DMS79 treated with DMSO at 0.1 percent for 48 hours (cell line): ENCODE data around the gene EPPIN.
"Not testable (repeated sequence)": the region's sequence is repeated elsewhere in the genome, so short reads cannot be mapped to it uniquely, and the experiment has no call there.

ENCODE experiments used
- DNase-seq: peaks from one replicate; lab custom pipeline; 2025; lab: John Stamatoyannopoulos, UW

EPPIN gene

GRCh38 chr20:45547206-45547770 lies at the start of gene EPPIN:
Gene EPPIN, minus strand, starts transcription at chr20:45547401. Its CDS starts 44 bp downstream, at chr20:45547357.
- no peak for DNase-seq

DNA sequence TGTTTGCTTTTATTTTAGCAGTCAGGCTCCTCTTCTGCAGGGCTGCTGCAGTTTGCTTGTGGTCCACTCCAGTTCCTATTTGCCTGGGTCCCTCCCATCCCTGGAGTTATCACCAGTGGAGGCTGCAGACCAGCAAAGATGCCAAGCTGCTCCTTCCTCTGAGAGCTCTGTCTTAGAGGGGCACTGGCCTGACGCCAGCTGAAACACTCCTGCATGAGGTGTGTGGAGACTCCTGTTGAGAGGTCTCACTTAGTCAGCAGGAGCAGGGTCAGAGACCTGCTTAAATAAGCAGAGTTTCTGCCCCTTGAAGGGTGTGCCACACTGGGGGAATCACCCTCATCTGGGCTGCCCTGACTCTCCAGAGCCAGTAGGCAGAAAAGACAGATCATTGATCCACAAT lies 48.0 kb upstream of the EPPIN start:
- no peak for DNase-seq

DNA sequence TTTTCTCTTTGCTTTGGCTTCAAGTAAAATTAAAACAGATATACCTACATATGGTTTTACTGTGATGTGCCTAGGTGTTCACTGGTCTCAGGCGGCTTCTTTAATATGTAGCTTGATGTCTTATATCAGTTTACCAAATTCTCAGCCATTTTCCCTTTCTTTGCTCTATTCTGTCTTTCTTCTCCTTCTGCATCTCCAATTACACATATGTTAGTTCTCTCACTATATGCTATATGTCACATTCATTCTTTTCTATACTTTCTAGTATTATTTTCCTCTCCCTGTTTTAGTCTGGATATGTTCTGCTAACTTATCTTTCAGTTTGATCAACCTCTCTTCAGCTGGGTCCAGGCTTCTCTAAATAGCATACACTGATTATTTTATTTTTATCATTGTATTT lies 46.3 kb upstream of the EPPIN start:
- DNase-seq: no peak

GRCh38 chr20:45592574-45593189 lies 45.5 kb upstream of the EPPIN start:
- no peak for DNase-seq

DNA sequence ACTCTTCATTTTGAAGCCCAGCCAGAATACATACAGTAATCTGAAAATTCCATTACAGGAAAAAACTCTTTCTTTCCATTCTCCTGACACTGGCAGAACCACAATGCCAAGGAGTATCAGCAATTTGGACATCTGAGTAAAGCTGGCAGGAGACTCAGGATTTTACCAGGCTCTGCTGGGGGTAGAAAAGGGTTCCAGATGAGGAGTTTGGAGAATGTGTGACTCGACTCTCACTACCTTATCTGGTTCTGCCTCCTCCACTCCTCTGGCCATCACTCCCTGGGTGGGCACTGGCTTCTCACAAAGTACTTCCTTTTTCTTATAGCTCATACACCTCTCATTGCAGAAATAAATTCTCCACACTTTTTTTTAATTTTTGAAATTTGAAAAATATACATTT lies 42.5 kb upstream of the EPPIN start:
- no peak for DNase-seq

DNA sequence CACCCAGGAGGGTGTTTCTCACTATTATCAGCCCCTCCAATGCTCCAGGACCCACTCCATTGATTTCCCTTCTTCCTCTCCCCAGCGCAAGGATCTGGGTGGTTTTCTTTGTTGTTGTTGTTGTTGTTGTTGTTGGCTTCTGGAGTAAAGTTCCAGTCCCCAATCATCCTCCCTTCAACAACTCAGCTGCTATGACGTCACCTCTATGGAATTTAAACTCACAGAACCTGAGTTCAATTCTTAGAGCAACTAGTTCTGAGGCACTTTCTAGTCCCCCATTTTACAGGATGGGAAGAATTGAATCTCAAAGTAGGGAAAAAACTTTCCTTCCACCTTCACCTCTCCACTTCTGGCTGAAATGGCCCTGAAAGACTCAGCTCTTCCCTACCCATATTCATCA lies 41.6 kb upstream of the EPPIN start:
- no peak for DNase-seq

DNA sequence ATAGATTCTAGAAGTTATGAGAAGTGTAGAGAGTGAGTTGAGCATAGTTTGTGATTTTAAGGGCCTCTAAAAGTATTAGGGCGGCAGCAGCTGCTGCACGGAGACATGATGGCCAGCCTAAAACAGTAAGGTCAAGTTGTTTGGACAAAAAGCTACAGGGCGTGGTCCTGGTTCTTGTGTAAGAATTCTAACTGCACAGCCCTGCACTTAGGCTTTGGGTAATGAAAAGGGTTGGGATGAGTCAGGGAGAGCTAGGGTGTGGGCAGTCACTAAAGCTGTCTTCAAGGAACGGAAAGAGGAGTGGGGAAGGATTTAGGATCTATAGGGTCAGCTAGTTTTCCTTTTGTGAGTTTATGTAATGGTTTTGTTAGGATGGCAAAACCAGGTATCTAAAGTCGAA lies 38.8 kb upstream of the EPPIN start:
- not testable (repeated sequence) for DNase-seq

- DNase-seq: not testable (repeated sequence)
Measured at GRCh38 chr20:45584294-45584693, 37.1 kb upstream of the EPPIN start.

DNA sequence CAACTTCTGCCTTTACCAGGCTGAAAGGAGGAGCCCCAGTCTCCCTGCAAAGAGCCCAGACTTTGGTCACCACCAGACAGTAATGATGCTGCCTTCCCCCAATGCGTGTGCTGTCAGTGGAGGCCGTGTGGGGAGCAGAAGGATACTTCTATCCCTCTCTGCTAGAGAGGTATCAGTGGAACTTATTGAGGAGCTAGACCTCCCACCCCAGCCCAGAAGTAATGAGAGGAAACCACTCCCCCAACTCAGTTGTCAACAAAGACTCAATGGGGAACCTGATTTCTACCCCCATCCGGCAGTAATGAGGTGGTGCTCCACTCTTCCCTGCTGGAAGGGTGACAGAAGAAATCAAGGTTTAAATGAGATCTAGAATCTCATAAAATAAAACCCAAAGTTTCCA lies 36.3 kb upstream of the EPPIN start:
- DNase-seq: no peak

- no peak for DNase-seq
Measured at GRCh38 chr20:45581702-45582101, 34.5 kb upstream of the EPPIN start.

DNA sequence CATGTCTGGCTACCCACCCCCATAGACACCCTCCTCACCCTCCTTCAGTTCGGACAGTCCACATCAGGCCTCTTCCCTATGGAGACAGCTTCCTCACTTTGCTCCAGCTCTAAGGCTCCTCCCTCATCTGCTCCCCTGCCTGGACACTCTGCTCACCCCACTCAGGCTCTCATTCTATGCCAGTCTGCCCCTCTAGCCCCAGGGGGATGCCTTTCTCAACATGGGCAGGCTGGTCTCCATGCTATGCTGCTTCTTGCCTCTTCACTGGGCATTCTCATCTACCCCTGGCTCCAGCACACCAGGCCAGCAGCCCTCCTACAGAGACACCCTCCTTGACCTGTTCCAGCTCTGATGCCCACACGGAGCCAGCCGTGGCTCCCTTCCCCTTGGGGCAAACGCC lies 32.0 kb upstream of the EPPIN start, which contains the start of gene WFDC8:
Gene WFDC8, minus strand, starts transcription at position 101 of the 400 bp plus-strand sequence. Its CDS starts 37 bp downstream, at position 64.
- DNase-seq: no peak

DNA sequence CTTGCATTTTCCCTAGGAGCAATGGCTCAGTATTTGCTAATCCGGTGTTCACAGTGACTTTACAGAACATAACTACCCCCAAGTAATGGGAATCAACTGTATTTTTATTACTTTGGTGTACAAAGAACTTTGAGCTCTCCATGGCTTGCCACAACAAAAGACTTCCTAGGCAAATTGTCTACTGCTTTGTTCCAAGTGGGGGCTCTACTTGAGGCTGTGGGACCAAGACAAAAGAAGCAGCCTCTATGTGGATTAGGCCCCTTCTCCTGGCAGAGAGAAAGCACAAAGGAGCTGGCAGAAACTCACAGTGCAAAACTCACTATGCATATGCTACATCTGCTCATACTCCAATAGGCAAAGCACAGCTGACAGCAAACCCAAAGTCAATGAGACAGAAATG lies 31.0 kb upstream of the EPPIN start:
- no peak for DNase-seq

- DNase-seq: no peak
Measured at GRCh38 chr20:45576995-45577394, 29.8 kb upstream of the EPPIN start.

- DNase-seq: no peak
Measured at GRCh38 chr20:45575931-45576330, 28.7 kb upstream of the EPPIN start.

DNA sequence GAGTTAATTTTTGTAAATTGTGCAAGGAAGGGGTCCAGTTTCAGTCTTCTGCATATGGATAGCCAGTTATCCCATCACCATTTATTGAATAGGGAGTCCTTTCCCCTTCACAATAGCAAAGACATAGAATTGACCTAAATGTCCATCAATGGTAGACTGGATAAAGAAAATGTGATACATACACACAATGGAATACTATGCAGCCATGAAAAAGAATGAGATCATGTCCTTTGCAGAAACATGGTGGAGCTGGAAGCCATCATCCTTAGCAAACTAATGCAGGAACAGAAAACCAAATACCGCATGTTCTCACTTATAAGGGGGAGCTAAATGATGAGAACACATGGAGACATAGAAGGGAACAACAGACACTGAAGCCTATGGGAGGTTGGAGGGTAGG lies 22.4 kb upstream of the EPPIN start:
- not testable (repeated sequence) for DNase-seq

GRCh38 chr20:45564760-45565276 lies 17.6 kb upstream of the EPPIN start:
- DNase-seq: no peak

- DNase-seq: no peak
Measured at GRCh38 chr20:45555198-45555597, 8.0 kb upstream of the EPPIN start.

- no peak for DNase-seq
Measured at GRCh38 chr20:45552456-45552855, 5.3 kb upstream of the EPPIN start.

DNA sequence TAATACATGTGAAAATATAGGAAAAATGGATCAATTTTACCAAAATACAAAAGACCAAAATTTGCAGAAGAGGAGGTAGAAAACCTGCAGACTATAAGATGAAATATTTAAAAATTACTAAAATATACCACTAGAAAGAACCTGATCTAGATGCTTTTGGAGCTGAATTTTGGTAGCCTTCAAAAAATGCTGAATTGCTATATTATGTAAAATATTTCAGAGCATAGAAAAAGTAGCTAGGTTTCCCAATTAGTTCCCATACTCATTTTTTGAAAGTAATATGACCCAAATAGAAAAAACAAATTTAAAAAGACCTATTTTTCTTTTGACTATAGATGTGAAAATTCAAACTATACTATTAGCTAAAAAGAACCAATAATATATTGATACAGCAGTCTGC lies 3.6 kb upstream of the EPPIN start:
- DNase-seq: no peak

- DNase-seq: no peak
Measured at GRCh38 chr20:45548410-45548809, 1.2 kb upstream of the EPPIN start.

DNA sequence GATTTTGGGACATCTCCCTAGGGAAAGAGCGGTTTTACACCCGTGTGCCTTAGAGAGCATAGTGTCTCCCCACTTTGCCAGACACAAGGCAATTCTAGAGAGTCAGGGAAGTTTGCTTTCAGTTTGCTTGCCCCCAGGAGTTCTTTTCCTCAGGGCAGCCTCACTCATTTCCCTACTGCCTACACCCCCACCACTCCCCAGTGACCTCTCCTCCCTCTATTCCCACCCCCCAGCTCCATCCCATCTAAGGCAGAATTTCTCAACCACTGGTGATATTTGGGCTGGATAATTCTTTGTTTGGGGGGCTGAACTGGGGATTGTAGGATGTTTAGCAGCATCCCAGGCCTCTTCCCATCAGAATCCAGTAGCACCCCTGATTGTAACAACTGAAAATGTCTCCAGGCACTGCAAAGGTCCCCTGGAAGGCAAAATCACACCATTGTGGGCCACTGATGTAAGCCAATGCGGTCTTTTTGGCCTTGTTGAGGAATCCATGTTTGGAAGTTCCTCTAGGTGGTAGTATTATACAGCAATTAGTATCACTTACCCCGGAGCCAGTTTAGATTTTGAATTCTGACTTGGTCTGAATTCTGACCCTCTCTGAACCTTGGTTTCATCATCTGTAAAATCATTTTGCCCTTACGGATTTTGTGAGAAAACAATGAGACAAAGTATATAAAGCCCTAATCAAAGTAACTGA lies 1.3 kb downstream of the EPPIN start:
- peak; percentile 3 for DNase-seq

DNA sequence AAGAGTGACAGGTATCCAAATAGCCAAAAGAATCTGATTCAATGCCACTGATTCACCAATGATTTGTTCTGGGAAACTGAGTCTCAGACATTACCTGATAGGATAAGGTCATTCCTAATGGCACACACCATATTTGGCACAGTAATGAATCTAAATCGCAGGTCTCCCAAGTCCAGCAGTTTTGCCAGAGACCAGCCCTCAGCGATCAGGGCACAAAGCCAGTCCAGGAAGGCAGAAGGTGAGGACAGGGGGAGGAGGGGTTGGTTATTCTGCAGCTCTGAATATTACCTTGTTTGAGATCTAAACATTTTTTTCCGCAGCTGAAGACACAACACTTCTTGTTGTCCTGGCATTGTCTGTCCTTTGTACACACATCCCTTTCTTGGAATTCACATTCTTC lies 1.9 kb downstream of the EPPIN start:
- no peak for DNase-seq

DNA sequence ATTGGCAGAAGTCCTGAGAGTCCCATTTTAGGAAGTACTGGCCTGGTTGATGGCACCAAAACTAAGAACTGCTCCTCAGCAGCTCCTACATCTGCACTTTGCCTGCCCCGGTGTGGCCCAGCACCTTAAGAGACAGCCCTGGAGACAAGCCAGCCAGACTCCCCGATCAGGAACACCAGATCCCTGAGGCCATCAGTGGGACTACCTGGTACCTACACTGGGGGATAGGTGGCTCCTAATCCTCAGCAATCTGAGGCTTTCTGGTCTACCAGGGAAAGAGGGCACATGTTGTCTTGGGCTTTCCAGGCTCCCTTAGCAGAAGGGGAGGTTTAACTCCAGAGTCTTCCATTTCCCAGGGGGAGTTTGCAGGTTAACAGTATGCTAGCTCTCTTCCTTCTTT lies 7.8 kb downstream of the EPPIN start, which contains the start of gene WFDC6:
Gene WFDC6, minus strand, starts transcription at position 101 of the 400 bp plus-strand sequence. Its CDS starts 75 bp downstream, at position 26.
- DNase-seq: no peak
